MCF 10A (cell line): Measurements from ENCODE around the gene OPCML. TPM values are rescaled to one million over a fixed set of nuclear protein-coding genes. Genes with fewer than 3 reads are reported as not detected.

Experiments
- BruUV-seq: library from RNA; stranded (reverse); fragments of 400-500 nt; replicated peaks from 2 replicates; lab custom pipeline; 2021; lab: Mats Ljungman, UMichigan
- CTCF ChIA-PET: fragments of 300-600 bp; sonication (Branson Sonifier 250); formaldehyde crosslinking; extraction: SDS; loops from one replicate; lab custom pipeline; 2021; ENCODE audit warnings: antibody characterized with exemption, inconsistent platforms; lab: Yijun Ruan, JAX
- POLR2A ChIA-PET: fragments of 300-600, 350-650 bp; sonication (Branson Sonifier 250); formaldehyde crosslinking; extraction: SDS; loops from one replicate; lab custom pipeline; 2020; ENCODE audit warnings: antibody characterized with exemption, inconsistent platforms; lab: Yijun Ruan, JAX
- DNase-seq: peaks from one replicate; pipeline ENCODE4 v3.0.0-alpha.2; 2018; ENCODE audit not compliant: unreplicated experiment
- H3K27ac Mint-ChIP-seq: one replicate; pipeline ENCODE4 v1.8.0; 2022; ENCODE audit warnings: mild to moderate bottlenecking, low read depth, mixed read lengths; ENCODE audit not compliant: unreplicated experiment
- H3K27me3 Mint-ChIP-seq: one replicate; pipeline ENCODE4 v1.8.0; 2022; ENCODE audit warnings: mixed read lengths; ENCODE audit not compliant: insufficient read depth, unreplicated experiment
- H3K36me3 Mint-ChIP-seq: one replicate; pipeline ENCODE4 v1.8.0; 2022; ENCODE audit warnings: mild to moderate bottlenecking, moderate library complexity, mixed read lengths; ENCODE audit not compliant: insufficient read depth, unreplicated experiment
- H3K4me1 Mint-ChIP-seq: one replicate; pipeline ENCODE4 v1.8.0; 2022; ENCODE audit warnings: mixed read lengths; ENCODE audit not compliant: insufficient read depth, unreplicated experiment
- H3K4me3 Mint-ChIP-seq: one replicate; pipeline ENCODE4 v1.8.0; 2022; ENCODE audit warnings: mild to moderate bottlenecking, moderate library complexity, mixed read lengths; ENCODE audit not compliant: unreplicated experiment
- H3K9me3 Mint-ChIP-seq: one replicate; pipeline ENCODE4 v1.8.0; 2022; ENCODE audit warnings: mixed read lengths; ENCODE audit not compliant: unreplicated experiment
- CTCF ChIP-seq: fragments of 200-600 bp; IDR thresholded peaks from one replicate; pipeline ENCODE4 v1.8.0; 2022; ENCODE audit warnings: antibody characterized with exemption, mild to moderate bottlenecking; ENCODE audit not compliant: unreplicated experiment
- intact Hi-C: fragments of 100-400 bp; cut with micrococcal nuclease; formaldehyde crosslinking; loops from 2 replicates; pipeline ENCODE4 v1.14.1; 2022
- total RNA-seq: library from RNA; stranded (reverse); gene quantifications from 2 replicates; pipeline ENCODE4 v1.2.3, GENCODE V29; 2022

The OPCML gene
- total RNA-seq, 1 experiment from 2014 or later = not detected

DNA sequence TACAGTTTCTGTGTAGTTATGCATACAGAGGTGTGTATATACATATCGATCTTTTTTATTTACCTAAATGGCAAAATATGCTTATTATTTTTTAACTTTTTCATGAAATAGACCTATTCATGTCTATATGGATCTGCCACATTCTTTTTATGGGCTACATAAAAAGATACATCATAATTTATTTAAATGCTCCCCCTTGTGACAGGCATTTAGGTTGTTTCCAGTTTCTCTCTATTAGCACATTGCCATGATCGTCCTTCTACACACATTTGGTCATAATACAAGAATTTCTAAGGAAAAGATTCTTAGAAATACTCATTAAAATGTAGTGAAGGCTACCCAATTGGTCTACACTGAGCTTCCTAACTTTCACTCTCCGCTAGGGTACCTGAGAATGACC lies 1067.4 kb downstream of the OPCML start:
- no peak overlapping the region for H3K27ac Mint-ChIP-seq
- CTCF ChIA-PET = no interaction called here

GRCh38 chr11:132464003-132464342 lies 1068.3 kb downstream of the OPCML start:
- TF ChIP-seq CTCF = no peak
- Mint-ChIP-seq H3K27me3 (no peaks in the 10 kb centered on the region), H3K9me3 (peaks cover 26% of the 10 kb centered on the region), H3K4me3 (no peak overlapping the region), H3K4me1 (no peaks in the 10 kb centered on the region), H3K27ac (no peak overlapping the region), H3K36me3 (no peaks in the 10 kb centered on the region)
- ChIA-PET POLR2A (no interaction called here), CTCF (no interaction called here)
- no peak for DNase-seq
- intact Hi-C loops = no loop called here
- no TSS peak for BruUV-seq

More for the DNA sequence above, 1067.4 kb downstream of the OPCML start:
- no peak overlapping the region for H3K4me3 Mint-ChIP-seq
- intact Hi-C loops = no loop called here
- no peaks in the 10 kb centered on the region for H3K4me1 Mint-ChIP-seq
- POLR2A ChIA-PET = no interaction called here
- H3K9me3 Mint-ChIP-seq = peaks cover 26% of the 10 kb centered on the region
- no TSS peak for BruUV-seq
- no peaks in the 10 kb centered on the region for H3K36me3 Mint-ChIP-seq
- H3K27me3 Mint-ChIP-seq = no peaks in the 10 kb centered on the region
- no peak for DNase-seq
- no peak for TF ChIP-seq CTCF

DNA sequence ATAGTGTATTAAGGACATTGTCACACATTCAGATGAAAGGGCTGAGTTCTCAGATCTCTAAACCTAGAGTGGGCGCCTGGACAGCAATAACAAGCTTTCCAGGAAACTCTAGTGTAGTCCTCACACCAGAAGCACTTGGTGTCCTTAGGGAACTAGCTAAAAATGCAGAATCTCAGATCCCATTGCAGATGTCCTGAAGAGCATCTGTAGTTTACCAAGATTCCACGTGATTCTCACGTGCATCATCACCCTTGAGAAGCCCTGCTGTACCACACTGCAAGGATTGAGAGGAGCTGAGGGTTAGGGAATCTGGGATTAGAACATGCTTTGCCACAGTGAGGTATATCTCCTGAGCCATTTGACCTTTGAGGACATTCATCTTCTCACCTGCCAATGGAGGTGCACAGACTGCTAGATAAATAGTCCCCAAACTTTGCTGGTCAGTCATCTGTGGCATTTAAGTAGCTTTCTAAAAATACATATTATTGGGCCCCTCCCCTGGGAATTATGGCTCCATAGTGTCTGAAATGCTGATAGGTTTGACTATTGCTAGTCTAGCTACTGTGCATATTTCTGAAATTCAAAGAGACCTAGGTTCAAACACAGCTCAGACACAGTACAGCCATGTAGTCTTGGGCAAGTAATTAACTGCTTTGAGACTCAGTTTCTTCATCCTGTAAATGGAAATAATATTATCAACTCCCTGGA lies 1068.9 kb downstream of the OPCML start:
- no peaks in the 10 kb centered on the region for H3K4me1 Mint-ChIP-seq
- no peak for TF ChIP-seq CTCF
- DNase-seq = no peak
- H3K27me3 Mint-ChIP-seq = no peaks in the 10 kb centered on the region
- H3K4me3 Mint-ChIP-seq = no peak overlapping the region
- ChIA-PET POLR2A (no interaction called here), CTCF (no interaction called here)
- intact Hi-C loops = no loop called here
- BruUV-seq = no TSS peak
- H3K27ac Mint-ChIP-seq = no peak overlapping the region
- no peaks in the 10 kb centered on the region for H3K36me3 Mint-ChIP-seq
- H3K9me3 Mint-ChIP-seq = peaks cover 26% of the 10 kb centered on the region

GRCh38 chr11:132459736-132460135 lies 1072.6 kb downstream of the OPCML start:
- Mint-ChIP-seq H3K36me3 (no peaks in the 10 kb centered on the region), H3K4me1 (no peaks in the 10 kb centered on the region), H3K4me3 (no peak overlapping the region), H3K27ac (no peak overlapping the region), H3K9me3 (peaks cover 48% of the 10 kb centered on the region), H3K27me3 (no peaks in the 10 kb centered on the region)
- intact Hi-C loops = no loop called here
- no TSS peak for BruUV-seq
- no peak for TF ChIP-seq CTCF
- CTCF ChIA-PET = no interaction called here
- POLR2A ChIA-PET = no interaction called here
- DNase-seq = no peak
